Ovary (tissue), 9 donors: Measurements from ENCODE around the gene RHBDF1. TPM values are rescaled to one million over a fixed set of nuclear protein-coding genes. Genes with fewer than 3 reads are reported as not detected.

Source experiments
- DNase-seq, 5 donors: peaks; one replicate each; pipeline ENCODE4 v3.0.0-alpha.2; 2019 to 2020
- H3K27ac ChIP-seq, 2 donors: fragments of 200-600 bp; one replicate each; pipeline versions ENCODE4 v1.5.1 to v1.8.0; 2019 to 2022
- H3K27me3 ChIP-seq: fragments of 200-600 bp; one replicate; pipeline ENCODE4 v1.8.0; 2022
- H3K36me3 ChIP-seq: fragments of 200-600 bp; sonication (generic); one replicate; pipeline ENCODE4 v1.5.1; 2019
- H3K4me1 ChIP-seq: one replicate; pipeline ENCODE4 v1.8.1; 2013; ENCODE audit warnings: mild to moderate bottlenecking, moderate library complexity; ENCODE audit not compliant: insufficient read depth
- H3K4me3 ChIP-seq: fragments of 200-600 bp; sonication (generic); one replicate; pipeline ENCODE4 v1.5.1; 2017
- H3K9me3 ChIP-seq, 2 donors: fragments of 200-600 bp in 1 of 2; sonication (generic) in 1 of 2; one replicate each; pipeline versions ENCODE4 v1.5.1 to v1.8.1; 2013 to 2019; ENCODE audit warnings: mild to moderate bottlenecking in 1 of 2, moderate library complexity in 1 of 2
- EP300 ChIP-seq: sonication (generic); formaldehyde crosslinking; IDR thresholded peaks from one replicate; pipeline ENCODE4 v1.6.1; 2017; ENCODE audit warnings: antibody characterized with exemption
- POLR2A ChIP-seq: fragments of 450-650 bp; IDR thresholded peaks from one replicate; pipeline ENCODE4 v1.6.1; 2017; ENCODE audit warnings: antibody characterized with exemption, mild to moderate bottlenecking, moderate library complexity
- WGBS, 3 donors: extraction: QIAGEN DNeasy Blood & Tissue Kit in 1 of 3; methylation state at CpG; one replicate each; pipeline versions ENCODE4 v1.1.5 to v1.1.7; 2013 to 2017; 5-methylcytosine and 5-hydroxymethylcytosine counted together
- intact Hi-C, 4 donors: fragments of 100-400 bp; cut with DNase I; formaldehyde crosslinking; loops; one replicate each; pipeline versions ENCODE4 v1.11.0 to v1.15.1; 2022 to 2023
- polyA plus RNA-seq, 2 donors: library from polyadenylated mRNA; stranded (reverse); fragments of 200-250 nt in 1 of 2; fragments of 350-450 nt in 1 of 2; fragmentation: Illumina TruSeq in 1 of 2; extraction: RNeasy Lipid Tissue Mini Kit (QIAGEN cat#74804) in 1 of 2; gene quantifications; one replicate each; pipeline ENCODE4 v1.2.3, GENCODE V29; 2013 to 2014
- total RNA-seq, 7 donors: library from RNA; depleted of rRNA in 2 of 7; stranded (reverse); fragments of >200 nt in 2 of 7; fragmentation: NEBNext Ultra II Directional in 3 of 7; extraction: Animal tissue kit (Norgen Biotek cat#: 25700) in 3 of 7; gene quantifications; one replicate each; pipeline versions ENCODE4 v1.1.0 to v1.2.4, GENCODE V29; 2016 to 2023
- TF ChIP-seq, protein P1 (sequence below), 3 donors: fragments of 450-650 bp in 2 of 3; fragments of 200-600 bp in 1 of 3; IDR thresholded peaks; one replicate each; pipeline versions ENCODE4 v1.5.1 to v1.8.0; 2016 to 2022; ENCODE audit warnings: antibody characterized with exemption in 3 of 3, mild to moderate bottlenecking in 1 of 3
- donor health status: DM: no; HTN: no; CAD: no; lungs with moderate emphysema.
- donor health status: DM: no; HTN: no; CAD: no.
- donor health status: Bipolar disorder and iron deficiency.
- donor health status: DM: yes; HTN: yes; CAD: no.
- donor health status: DM: no; HTN: no; CAD: no.
- donor health status: DM: yes; HTN: yes; CAD: no.

The RHBDF1 gene
- total and polyA plus RNA-seq, 9 donors = 10.9 to 76.0 (median 49.2) TPM

DNA sequence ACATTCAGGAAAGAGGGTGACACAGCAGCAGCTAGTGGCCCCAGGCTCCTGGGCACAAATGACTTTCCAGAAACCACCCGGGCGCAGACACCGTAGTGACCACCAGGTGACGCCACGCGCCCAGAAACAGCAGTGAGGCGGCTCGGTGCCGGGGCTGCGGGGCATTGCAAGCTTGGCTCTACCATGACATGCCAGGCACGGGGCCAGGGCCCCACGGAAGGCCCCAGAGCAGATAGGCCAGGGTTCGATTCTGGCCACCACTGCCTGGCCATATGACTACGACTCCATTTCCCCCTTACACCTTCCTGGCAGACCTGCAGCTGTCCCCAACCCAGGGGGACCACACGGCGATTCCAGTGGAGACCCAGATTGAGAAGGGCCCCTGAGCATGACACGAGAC, 6.7 kb downstream of the RHBDF1 start:
- TF ChIP-seq, protein P1, sequence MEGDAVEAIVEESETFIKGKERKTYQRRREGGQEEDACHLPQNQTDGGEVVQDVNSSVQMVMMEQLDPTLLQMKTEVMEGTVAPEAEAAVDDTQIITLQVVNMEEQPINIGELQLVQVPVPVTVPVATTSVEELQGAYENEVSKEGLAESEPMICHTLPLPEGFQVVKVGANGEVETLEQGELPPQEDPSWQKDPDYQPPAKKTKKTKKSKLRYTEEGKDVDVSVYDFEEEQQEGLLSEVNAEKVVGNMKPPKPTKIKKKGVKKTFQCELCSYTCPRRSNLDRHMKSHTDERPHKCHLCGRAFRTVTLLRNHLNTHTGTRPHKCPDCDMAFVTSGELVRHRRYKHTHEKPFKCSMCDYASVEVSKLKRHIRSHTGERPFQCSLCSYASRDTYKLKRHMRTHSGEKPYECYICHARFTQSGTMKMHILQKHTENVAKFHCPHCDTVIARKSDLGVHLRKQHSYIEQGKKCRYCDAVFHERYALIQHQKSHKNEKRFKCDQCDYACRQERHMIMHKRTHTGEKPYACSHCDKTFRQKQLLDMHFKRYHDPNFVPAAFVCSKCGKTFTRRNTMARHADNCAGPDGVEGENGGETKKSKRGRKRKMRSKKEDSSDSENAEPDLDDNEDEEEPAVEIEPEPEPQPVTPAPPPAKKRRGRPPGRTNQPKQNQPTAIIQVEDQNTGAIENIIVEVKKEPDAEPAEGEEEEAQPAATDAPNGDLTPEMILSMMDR (IDR thresholded peaks at IDR 0.05) = peak; percentile 88 to 98 (median 98)
- TF ChIP-seq POLR2A (peak; percentile 36), EP300 (no peak)
- H3K4me1 ChIP-seq = peaks cover 12% of the 10 kb centered on the region
- peak; percentile 79 to 90 (median 88) for DNase-seq
- no peaks in the 10 kb centered on the region for H3K27me3 ChIP-seq
- no peaks in the 10 kb centered on the region for H3K9me3 ChIP-seq
- H3K4me3 ChIP-seq = no peak overlapping the region
- no peak overlapping the region for H3K27ac ChIP-seq
- H3K36me3 ChIP-seq = no peaks in the 10 kb centered on the region
- WGBS, 3 donors = 20 to 28% (median 26%) methylated on average over 13 to 17 of the region's 17 CpGs
- intact Hi-C loops = loop anchor here (1.0 to 2.0 kb wide), 3 partner anchors 29 to 32 kb away; no protein-coding TSS in a partner anchor

GRCh38 chr16:64914-65255, 7.5 kb downstream of the RHBDF1 start:
- Histone ChIP-seq H3K9me3 (no peaks in the 10 kb centered on the region), H3K4me3 (no peak overlapping the region), H3K36me3 (no peaks in the 10 kb centered on the region), H3K27me3 (no peaks in the 10 kb centered on the region), H3K4me1 (peaks cover 12% of the 10 kb centered on the region), H3K27ac (no peak overlapping the region)
- TF ChIP-seq, protein P1 (IDR thresholded peaks at IDR 0.05) = no peak
- TF ChIP-seq POLR2A (no peak), EP300 (no peak)
- DNase-seq = no peak
- 80 to 87% (median 86%) methylated on average over 9 of the region's 9 CpGs for WGBS, 3 donors
- intact Hi-C loops = no loop called here

DNA sequence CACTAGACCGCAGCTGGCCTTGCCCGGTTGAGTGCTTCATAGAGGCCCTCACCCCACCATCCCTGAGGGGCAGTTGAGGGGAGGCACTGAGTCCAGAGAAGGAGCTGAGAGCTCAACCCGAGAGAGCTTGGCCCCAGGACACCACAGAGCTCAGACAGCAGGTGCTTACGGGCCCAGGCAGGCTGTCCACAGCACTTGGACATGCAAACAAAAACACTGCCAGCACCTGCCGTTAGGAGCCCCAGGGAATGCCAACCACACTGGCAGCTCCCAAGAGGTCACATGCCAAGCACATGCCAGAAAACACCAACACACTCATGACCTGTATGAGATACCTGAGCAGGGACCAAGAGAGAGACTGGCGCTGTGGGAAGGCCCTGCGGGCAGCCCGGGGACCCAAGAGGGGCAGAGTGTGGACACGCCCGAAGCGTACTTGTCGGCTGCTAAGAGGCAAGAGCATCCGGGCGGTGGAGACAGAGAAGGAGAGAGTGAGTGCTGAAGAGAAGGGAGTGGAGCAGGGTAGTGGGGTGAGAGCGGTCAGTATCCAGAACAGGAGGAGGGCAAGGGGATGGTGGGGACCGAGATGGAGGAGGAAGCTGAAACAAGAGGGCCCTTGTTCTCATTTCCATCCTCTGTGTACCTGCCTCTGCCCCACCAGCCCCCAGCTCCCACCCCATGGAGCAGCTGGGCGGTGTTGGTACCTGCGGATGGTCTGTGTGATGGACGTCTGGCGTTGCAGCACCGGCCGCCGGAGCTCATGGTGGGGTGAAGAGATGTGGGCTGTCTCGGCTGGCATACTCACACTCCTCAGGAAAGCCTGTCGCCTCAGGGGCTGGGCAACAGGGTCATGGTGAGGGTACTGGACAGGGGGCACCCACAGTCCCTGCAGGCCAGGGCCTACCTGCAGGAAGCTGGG, 8.2 kb downstream of the RHBDF1 start:
- no peaks in the 10 kb centered on the region for H3K36me3 ChIP-seq
- intact Hi-C loops = no loop called here
- H3K9me3 ChIP-seq = no peaks in the 10 kb centered on the region
- WGBS, 3 donors = 89% methylated on average over 25 of the region's 25 CpGs
- DNase-seq = no peak
- H3K4me1 ChIP-seq = peaks cover 12% of the 10 kb centered on the region
- TF ChIP-seq, protein P1 (IDR thresholded peaks at IDR 0.05) = no peak
- TF ChIP-seq EP300 (no peak), POLR2A (no peak)
- no peak overlapping the region for H3K4me3 ChIP-seq
- no peaks in the 10 kb centered on the region for H3K27me3 ChIP-seq
- no peak overlapping the region for H3K27ac ChIP-seq

DNA sequence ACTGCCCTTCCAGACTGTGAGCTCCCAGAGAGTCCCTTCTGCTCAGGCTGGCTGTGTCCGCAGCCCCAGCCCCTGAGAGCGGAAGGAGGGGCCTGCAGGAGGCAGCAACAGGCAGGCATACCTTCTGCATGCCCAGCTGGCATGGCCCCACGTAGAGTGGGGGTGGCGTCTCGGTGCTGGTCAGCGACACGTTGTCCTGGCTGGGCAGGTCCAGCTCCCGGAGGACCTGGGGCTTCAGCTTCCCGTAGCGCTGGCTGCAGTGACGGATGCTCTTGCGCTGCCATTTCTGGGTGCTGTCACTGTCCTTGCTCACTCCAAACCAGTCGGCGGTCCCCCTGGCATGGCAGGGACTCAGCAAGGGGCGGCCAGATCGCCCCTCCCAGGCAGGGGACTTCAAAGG, 9.0 kb downstream of the RHBDF1 start:
- Histone ChIP-seq H3K27ac (no peak overlapping the region), H3K4me3 (no peak overlapping the region), H3K4me1 (peaks cover 12% of the 10 kb centered on the region), H3K27me3 (no peaks in the 10 kb centered on the region), H3K9me3 (no peaks in the 10 kb centered on the region), H3K36me3 (no peaks in the 10 kb centered on the region)
- intact Hi-C loops = no loop called here
- TF ChIP-seq EP300 = no peak
- TF ChIP-seq, protein P1 (IDR thresholded peaks at IDR 0.05) = no peak
- no peak for TF ChIP-seq POLR2A
- no peak for DNase-seq
- WGBS, 3 donors = 90 to 95% (median 90%) methylated on average over 16 of the region's 16 CpGs
